HG02885 (cell line): Measurements from ENCODE around the gene PPP2R5C.

ENCODE experiments used
- ATAC-seq: cut with Tn5 transposase; IDR thresholded peaks from one replicate; pipeline ENCODE4 v1.9.1; 2021; ENCODE audit warnings: mild to moderate bottlenecking; ENCODE audit not compliant: unreplicated experiment, poor library complexity

The PPP2R5C gene

GRCh38 chr14:101809671-101810514, 48.4 kb downstream of the PPP2R5C start:
- ATAC-seq, result peak; percentile 86

- ATAC-seq, result no peak
Measured at GRCh38 chr14:101810897-101811621, 49.5 kb downstream of the PPP2R5C start.

- no peak for ATAC-seq
Measured at GRCh38 chr14:101812071-101812470, 50.6 kb downstream of the PPP2R5C start.

GRCh38 chr14:101813171-101813759, 51.8 kb downstream of the PPP2R5C start:
- no peak for ATAC-seq

GRCh38 chr14:101813833-101814232, 52.3 kb downstream of the PPP2R5C start:
- ATAC-seq, result no peak

- no peak for ATAC-seq
Measured at GRCh38 chr14:101814934-101815333, 53.4 kb downstream of the PPP2R5C start.

GRCh38 chr14:101815994-101816393, 54.5 kb downstream of the PPP2R5C start:
- ATAC-seq, result no peak

- ATAC-seq, result no peak
Measured at GRCh38 chr14:101817501-101818001, 56.0 kb downstream of the PPP2R5C start.

- no peak for ATAC-seq
Measured at GRCh38 chr14:101819251-101819990, 57.9 kb downstream of the PPP2R5C start.

GRCh38 chr14:101820283-101820798, 58.8 kb downstream of the PPP2R5C start:
- ATAC-seq, result peak; percentile 58

GRCh38 chr14:101821528-101821927, 60.0 kb downstream of the PPP2R5C start:
- ATAC-seq, result no peak

GRCh38 chr14:101823066-101823465, 61.6 kb downstream of the PPP2R5C start:
- no peak for ATAC-seq

- peak; percentile 59 for ATAC-seq
Measured at GRCh38 chr14:101823511-101824120, 62.1 kb downstream of the PPP2R5C start.

GRCh38 chr14:101824339-101824727, 62.8 kb downstream of the PPP2R5C start:
- no peak for ATAC-seq

- no peak for ATAC-seq
Measured at GRCh38 chr14:101825797-101826196, 64.3 kb downstream of the PPP2R5C start.

- no peak for ATAC-seq
Measured at GRCh38 chr14:101826351-101826750, 64.8 kb downstream of the PPP2R5C start.

- ATAC-seq, result no peak
Measured at GRCh38 chr14:101827286-101827685, 65.8 kb downstream of the PPP2R5C start.

- no peak for ATAC-seq
Measured at GRCh38 chr14:101828046-101828445, 66.5 kb downstream of the PPP2R5C start.

GRCh38 chr14:101830271-101830670, 68.8 kb downstream of the PPP2R5C start:
- ATAC-seq, result no peak

- ATAC-seq, result no peak
Measured at GRCh38 chr14:101833045-101833444, 71.5 kb downstream of the PPP2R5C start.
